ENCODE measurements around the gene SYT1. TPM values are rescaled to one million over a fixed set of nuclear protein-coding genes. Genes with fewer than 3 reads are reported as not detected.
A peak's percentile ranks its signal among the peaks of the same experiment; 100 is the strongest.

Gene SYT1
- total RNA-seq, 3 donors from 2014 or later: 1.4 to 11.8 (median 2.0) TPM

- intact Hi-C loops (cut with DNase I, micrococcal nuclease): no loop called here
- DNase-seq: no peak
- H3K36me3 ChIP-seq (ENCODE audit: low read depth): no peaks in the 10 kb centered on the region
- H3K4me3 ChIP-seq: no peak overlapping the region
- H3K9me3 ChIP-seq: no peaks in the 10 kb centered on the region
- ATAC-seq: no peak
- TF ChIP-seq CTCF (IDR thresholded peaks at IDR 0.05): no peak
- no peaks in the 10 kb centered on the region for H3K4me1 ChIP-seq (ENCODE audit: low read depth)
Observed at GRCh38 chr12:79168687-79169086, 304.1 kb downstream of the SYT1 start.

GRCh38 chr12:79174626-79175025 is 310.1 kb downstream of the SYT1 start:
- intact Hi-C loops (cut with DNase I, micrococcal nuclease): no loop called here

GRCh38 chr12:79183003-79183402 is 318.4 kb downstream of the SYT1 start:
- ATAC-seq: no peak
- Histone ChIP-seq H3K9me3 (no peaks in the 10 kb centered on the region), H3K4me3 (no peak overlapping the region), H3K36me3 (ENCODE audit: low read depth) (no peaks in the 10 kb centered on the region), H3K4me1 (ENCODE audit: low read depth) (no peaks in the 10 kb centered on the region)
- intact Hi-C loops (cut with DNase I, micrococcal nuclease): no loop called here
- TF ChIP-seq CTCF (IDR thresholded peaks at IDR 0.05): no peak
- DNase-seq: no peak

More at GRCh38 chr12:79174626-79175025, 310.1 kb downstream of the SYT1 start:
- Histone ChIP-seq H3K9me3 (no peaks in the 10 kb centered on the region), H3K4me3 (no peak overlapping the region), H3K36me3 (ENCODE audit: low read depth) (no peaks in the 10 kb centered on the region), H3K4me1 (ENCODE audit: low read depth) (no peaks in the 10 kb centered on the region)
- ATAC-seq (no peak), DNase-seq (peak in 1 of 3 donors; percentile 2)
- TF ChIP-seq CTCF (IDR thresholded peaks at IDR 0.05): no peak

GRCh38 chr12:79183926-79184325 is 319.4 kb downstream of the SYT1 start:
- H3K4me1 ChIP-seq (ENCODE audit: low read depth): no peaks in the 10 kb centered on the region
- TF ChIP-seq CTCF (IDR thresholded peaks at IDR 0.05): no peak
- no peaks in the 10 kb centered on the region for H3K9me3 ChIP-seq
- DNase-seq (no peak), ATAC-seq (no peak)
- H3K4me3 ChIP-seq: no peak overlapping the region
- intact Hi-C loops (cut with DNase I, micrococcal nuclease): no loop called here
- H3K36me3 ChIP-seq (ENCODE audit: low read depth): no peaks in the 10 kb centered on the region

GRCh38 chr12:79186506-79186905 is 321.9 kb downstream of the SYT1 start:
- ATAC-seq (no peak), DNase-seq (no peak)
- Histone ChIP-seq H3K4me1 (ENCODE audit: low read depth) (no peaks in the 10 kb centered on the region), H3K36me3 (ENCODE audit: low read depth) (no peaks in the 10 kb centered on the region), H3K4me3 (no peak overlapping the region), H3K9me3 (no peaks in the 10 kb centered on the region)
- intact Hi-C loops (cut with DNase I, micrococcal nuclease): no loop called here
- TF ChIP-seq CTCF (IDR thresholded peaks at IDR 0.05): no peak

GRCh38 chr12:79187032-79187431 is 322.5 kb downstream of the SYT1 start:
- Histone ChIP-seq H3K9me3 (no peaks in the 10 kb centered on the region), H3K4me1 (ENCODE audit: low read depth) (no peaks in the 10 kb centered on the region), H3K4me3 (no peak overlapping the region), H3K36me3 (ENCODE audit: low read depth) (no peaks in the 10 kb centered on the region)
- TF ChIP-seq CTCF (IDR thresholded peaks at IDR 0.05): no peak
- ATAC-seq: no peak
- intact Hi-C loops (cut with DNase I, micrococcal nuclease): no loop called here
- DNase-seq: no peak
